CD4-positive, alpha-beta T cell treated with Interleukin-4 for 1 hour (primary cell): ENCODE measurements around the gene DTHD1.

ENCODE experiments used
- DNase-seq, 2 donors: peaks; one replicate each; pipeline ENCODE4 v3.0.0-alpha.2; 2020 to 2022

DTHD1 gene

DNA sequence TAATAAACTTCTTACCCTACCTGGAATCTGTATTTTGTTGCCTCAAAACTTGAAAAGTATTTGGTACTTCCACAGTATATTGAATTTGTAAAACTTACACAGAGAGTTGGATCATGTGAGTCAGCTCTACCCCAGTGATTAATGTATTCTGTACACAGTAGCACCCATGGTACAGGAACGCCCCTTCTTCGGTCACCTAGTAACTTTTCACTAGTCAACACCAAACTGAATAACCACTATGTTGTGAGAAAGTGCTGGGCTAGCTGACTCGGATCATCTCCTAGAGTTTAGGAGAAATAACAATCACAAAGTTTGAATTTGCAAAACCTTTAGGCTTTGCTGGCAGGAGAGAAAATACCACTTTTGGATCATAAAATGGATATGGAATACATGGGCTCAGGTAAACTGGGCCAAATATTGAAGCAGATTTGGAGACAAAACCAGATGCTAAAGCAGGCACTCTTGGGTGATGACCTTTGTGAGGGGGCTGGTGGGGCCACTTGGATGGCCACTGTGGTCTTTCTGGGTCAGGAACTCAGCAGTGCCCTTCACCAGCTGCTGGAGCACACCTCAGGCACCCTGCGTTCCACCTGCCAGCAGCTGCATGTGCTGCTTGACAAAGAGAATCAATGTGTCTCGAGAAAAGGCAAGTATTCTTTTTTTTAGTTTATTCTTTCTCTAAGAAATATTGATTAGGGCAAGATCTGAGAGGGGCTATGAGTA, at the start of gene DTHD1:
DTHD1 (plus strand) TSS at position 233 of the 723 bp plus-strand sequence; CDS start at position 376, 143 bp downstream.
- DNase-seq = peak; percentile 65 to 73

- no peak for DNase-seq
Observed at GRCh38 chr4:36233567-36234266, 47.7 kb upstream of the DTHD1 start.

GRCh38 chr4:36235306-36235705, 46.1 kb upstream of the DTHD1 start:
- DNase-seq = no peak

GRCh38 chr4:36236159-36236558, 45.3 kb upstream of the DTHD1 start:
- DNase-seq = no peak

DNA sequence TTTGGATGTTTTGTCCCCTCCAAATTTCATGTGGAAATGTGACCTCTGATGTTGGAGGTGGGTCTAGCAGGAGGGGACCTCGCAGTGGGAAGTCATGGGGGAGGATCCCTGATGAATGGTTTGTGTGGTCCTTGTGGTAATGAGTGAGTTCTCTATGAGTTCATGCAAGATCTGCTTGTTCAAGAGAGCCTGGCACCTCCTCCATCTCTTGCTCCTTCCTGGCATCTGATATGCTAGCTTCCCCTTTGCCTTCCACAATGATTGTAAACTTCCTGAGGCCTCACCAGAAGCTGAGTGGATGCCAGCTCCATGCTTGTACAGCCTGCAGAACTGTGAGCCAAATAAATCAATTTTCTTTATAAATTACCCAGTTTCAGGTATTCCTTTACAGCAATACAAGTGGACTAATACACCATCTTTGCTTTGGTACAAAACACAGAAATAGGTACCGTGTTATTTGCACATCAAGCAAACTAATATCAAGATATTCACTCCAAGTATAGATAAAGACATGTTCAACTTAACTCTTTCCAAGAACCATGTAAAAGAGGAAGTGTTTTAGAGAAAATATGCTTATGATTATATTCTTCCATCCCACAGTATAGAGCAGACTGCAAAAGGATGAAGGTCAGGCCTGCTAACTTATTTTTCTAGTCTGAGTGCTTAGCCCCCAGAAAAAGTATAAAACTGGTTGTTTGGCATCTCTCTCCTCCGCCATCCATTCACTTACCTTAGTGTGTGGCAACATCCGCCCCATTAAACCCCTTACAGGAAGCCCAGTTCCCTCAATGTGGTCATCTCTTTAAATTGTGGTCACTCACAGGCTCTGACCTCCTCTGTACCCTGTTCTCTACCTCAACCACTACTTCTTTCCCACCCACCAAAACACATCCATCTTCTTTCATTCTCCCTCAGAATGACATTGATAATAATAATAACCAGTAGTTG, 43.8 kb upstream of the DTHD1 start:
- peak in 1 of 2 donors; percentile 34 for DNase-seq

DNA sequence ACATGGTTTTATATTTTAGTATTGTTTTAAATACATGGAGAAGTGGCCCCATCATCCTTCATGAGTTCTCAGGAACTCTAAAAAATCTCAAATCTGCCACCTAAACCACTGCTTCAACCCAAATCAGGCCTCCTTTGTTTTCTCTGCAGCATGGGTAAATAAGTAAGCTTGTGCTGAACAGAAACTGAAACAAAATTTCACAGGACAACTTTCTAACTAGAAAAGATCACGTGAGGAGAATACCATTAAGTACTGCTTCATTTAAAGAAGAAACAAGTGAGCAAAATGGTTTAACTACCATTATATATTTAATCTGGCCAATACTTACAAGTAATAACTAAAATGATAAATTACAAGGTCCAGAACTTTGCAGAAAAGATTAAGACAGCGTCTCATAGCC, 39.6 kb upstream of the DTHD1 start:
- peak in 1 of 2 donors; percentile 84 for DNase-seq

GRCh38 chr4:36242629-36243354, 38.6 kb upstream of the DTHD1 start:
- DNase-seq = peak in 1 of 2 donors; percentile 35

DNA sequence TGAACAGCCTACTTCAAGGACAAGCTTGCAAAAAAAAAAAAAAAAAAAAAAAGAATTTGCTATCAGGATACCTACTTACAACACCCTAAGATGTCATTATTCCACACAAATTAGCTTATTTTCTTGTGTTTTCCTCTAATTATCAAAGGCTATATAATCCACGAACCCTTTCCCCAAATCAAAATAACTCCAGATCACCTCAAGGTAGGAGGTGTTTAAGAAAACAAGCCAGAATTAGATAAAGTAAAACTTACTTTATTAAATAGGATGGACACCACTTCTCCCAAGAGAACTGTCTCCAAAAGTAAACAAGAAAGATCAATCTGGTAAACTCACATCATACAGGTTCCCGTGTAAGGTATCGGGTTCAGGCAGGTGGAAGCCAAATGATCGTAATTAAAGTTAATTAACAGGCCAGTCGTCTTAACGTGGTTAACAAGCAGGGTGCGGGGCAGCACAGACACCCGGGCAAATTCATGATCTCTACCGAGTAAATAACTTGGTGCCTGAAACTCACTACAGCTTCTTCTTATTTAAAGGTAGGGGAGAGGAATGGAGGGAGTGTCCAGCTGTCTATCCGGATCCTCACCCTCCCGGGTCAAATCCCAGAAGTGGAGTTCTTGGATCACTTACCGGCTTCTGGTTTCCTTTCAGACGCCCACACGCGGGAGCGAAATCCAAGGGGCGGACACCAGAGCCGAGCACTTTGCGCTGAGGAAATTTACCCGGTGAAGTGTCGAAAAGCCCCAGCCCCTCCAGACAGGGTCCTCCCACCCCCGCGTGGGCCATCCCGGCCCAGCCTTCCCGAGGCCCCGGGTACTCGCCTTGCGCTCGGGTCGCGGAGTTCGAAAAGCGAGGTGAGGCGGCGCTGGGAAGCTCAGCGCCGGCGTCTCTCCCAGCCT, 37.8 kb upstream of the DTHD1 start:
- DNase-seq = peak; percentile 54 to 55

DNA sequence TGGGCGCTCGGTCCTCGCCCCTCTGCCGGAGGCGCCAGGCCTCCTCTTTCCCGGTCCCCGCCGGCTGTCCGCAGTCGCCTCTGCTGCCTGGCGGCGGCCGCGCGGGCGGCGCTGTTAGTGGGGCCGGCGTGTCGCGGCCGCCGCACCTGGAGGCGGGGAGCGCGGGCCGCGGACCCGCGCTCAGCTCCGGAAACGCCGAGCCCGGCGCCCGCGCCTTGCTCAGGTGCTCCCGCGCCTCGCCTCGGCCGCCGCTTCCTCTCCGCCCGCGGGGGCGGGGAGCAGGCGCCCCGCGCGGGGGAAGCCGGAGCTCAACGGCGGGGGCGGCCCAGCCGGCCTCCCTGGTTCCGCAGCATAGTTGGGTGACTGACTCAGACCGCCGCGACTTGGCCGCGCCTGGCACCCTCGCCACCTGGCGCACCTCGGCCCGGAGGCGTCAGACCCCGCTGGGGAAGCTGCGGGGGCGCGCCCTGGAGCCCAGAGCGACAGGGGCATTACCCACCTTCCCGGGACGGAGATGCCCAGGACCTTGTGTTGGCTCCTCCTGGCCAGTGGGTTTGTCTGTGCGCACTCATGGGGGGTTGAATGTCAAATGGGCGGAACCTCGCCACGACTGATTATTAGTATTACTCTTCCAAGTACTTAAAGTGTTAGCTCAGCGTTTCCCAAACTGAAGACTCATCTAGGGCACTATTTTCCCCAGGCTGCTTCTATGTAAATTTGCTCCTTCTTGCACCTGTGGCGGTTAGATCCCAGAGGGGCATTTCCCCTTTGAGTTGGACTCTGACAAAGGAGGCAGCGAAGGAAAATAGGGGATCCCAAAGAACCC, 36.9 kb upstream of the DTHD1 start, which contains the start of gene ARAP2:
ARAP2 (minus strand) TSS at position 258 of the 826 bp plus-strand sequence. CDS start 15,028 bp downstream, outside the sequence.
- DNase-seq = peak; percentile 79

DNA sequence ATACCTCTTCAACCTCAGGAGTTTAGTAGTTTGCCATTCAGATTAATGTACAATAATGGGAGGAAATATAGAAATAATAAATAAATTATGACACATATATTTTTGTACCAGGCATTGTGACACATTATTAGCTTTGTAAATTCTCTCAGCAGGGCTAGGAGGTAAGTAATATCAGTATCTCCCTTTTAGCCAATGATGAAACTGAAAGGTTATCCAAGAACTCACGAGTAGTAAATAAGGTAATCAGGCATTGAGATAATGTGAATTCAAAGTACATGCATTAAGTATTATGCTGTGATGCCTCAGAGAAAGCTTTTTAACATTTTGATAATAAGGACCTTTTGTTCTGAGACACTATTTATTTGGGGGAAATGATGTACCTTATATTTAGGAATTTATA, 31.8 kb upstream of the DTHD1 start:
- no peak for DNase-seq

GRCh38 chr4:36251983-36252382, 29.4 kb upstream of the DTHD1 start:
- DNase-seq = peak in 1 of 2 donors; percentile 35

GRCh38 chr4:36254371-36254770, 27.0 kb upstream of the DTHD1 start:
- no peak for DNase-seq

DNA sequence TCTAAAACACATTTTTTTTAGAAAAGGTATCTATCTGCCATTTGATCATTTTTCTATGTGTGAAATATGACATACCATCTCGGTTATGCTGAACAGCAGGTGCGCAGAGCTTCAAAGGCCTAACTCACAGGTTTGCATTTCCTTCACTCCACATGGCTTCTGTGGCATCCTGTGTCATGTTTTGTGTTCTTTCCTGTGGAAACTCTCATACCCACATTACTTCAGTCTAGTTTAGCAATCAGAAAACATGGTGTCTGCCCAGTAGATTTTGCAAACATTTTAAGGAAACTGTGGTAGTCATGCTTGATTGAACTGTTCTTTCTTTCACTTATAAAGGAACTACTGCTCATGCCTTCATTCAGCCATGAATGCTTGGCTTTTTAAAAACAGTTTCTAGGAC, 25.8 kb upstream of the DTHD1 start:
- peak; percentile 78 to 87 for DNase-seq

DNA sequence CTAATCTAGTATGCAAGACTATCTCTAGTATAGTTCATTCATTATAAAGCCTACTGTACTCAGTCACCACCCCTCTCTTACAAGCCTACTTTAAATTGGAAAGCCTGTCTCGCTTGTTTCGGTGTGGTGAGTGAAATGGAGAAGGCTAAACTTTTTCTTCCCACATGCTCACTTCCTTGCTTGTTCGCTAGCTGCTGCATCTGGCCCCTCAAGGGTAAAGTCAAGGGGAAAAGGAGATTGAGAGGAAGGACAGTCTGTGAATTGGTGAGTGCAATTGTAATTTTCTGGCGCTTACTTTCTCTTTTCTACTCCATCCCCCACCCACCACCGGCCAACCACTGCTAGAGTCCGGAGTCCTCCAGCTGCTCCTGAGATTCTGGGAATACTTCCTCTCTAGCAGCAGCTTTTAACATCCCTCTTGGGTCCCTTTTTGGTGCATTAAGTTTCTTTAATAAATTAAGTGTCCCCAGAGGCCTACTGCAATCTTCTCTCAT, 25.0 kb upstream of the DTHD1 start:
- no peak for DNase-seq

GRCh38 chr4:36260731-36261130, 20.7 kb upstream of the DTHD1 start:
- DNase-seq = no peak

- no peak for DNase-seq
Observed at GRCh38 chr4:36264207-36264826, 17.1 kb upstream of the DTHD1 start.

DNA sequence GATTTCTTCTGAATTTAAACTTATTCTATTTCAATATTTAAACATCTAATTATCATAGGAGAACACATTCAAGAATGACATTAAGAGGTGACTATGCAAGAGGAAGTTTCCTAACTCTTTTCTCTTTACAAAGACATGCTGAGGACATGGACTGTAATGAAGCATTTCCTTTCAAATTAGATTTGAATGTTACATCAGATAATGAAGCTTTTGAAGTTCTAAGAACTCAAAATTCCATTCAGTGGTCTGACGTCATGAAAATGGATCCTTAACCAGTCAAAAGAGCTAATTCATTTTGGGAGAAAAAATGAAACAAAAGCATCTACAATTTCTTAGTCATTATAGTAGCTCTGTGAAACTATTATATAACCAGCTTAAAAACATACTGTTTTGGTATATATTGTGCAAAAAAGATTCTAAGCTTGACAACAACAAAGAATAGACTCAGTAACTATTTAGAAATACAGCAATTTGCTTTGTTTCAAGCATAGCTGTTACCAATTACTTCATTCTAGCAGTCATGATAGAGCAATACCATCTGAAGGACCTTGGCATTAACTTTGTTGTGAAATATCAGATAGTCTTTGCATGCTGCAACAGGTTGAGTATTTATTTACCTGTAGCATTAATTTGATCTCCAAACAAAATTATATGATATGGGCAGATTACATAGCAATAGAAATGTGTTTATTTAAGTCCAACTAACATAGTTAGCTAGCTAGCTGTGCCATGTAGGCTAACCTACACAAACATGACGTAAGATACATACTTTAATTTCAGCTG, 13.7 kb upstream of the DTHD1 start:
- no peak for DNase-seq

- peak; percentile 81 to 84 for DNase-seq
Observed at GRCh38 chr4:36269101-36269500, 12.3 kb upstream of the DTHD1 start.
